ENCODE measurements around the gene TMOD3. TPM values are rescaled to one million over a fixed set of nuclear protein-coding genes. Genes with fewer than 3 reads are reported as not detected.

Gene TMOD3
- total RNA-seq, 1 experiment from 2014 or later, result 53.6 TPM

DNA sequence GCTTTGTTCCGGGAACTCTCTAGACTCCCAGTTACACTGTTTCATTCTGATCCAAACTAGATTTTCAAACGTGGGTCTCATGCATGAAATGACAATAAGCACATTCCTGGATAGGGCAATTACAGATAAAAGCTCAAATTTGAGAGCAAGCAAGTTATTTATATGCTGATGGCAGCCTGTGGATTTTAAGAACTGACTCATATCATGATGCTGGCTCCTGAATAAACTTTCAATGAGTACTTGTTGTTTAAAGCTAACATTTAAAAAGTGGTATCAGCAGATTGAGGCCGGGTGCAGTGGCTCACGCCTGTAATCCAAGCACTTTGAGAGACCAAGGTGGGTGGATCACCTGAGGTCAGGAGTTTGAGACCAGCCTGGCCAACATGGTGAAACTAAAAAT, 75.5 kb downstream of the TMOD3 start:
- Mint-ChIP-seq H3K27ac (ENCODE audit: unreplicated experiment) (no peak overlapping the region), H3K9me3 (ENCODE audit: low read depth, unreplicated experiment) (no peaks in the 10 kb centered on the region), H3K27me3 (ENCODE audit: unreplicated experiment) (no peaks in the 10 kb centered on the region), H3K36me3 (ENCODE audit: insufficient read depth, unreplicated experiment) (peaks cover 33% of the 10 kb centered on the region), H3K4me1 (ENCODE audit: low read depth, unreplicated experiment) (peaks cover 22% of the 10 kb centered on the region), H3K4me3 (ENCODE audit: low read depth, unreplicated experiment) (no peak overlapping the region)
- no peak for DNase-seq
- TF ChIP-seq, protein P1, sequence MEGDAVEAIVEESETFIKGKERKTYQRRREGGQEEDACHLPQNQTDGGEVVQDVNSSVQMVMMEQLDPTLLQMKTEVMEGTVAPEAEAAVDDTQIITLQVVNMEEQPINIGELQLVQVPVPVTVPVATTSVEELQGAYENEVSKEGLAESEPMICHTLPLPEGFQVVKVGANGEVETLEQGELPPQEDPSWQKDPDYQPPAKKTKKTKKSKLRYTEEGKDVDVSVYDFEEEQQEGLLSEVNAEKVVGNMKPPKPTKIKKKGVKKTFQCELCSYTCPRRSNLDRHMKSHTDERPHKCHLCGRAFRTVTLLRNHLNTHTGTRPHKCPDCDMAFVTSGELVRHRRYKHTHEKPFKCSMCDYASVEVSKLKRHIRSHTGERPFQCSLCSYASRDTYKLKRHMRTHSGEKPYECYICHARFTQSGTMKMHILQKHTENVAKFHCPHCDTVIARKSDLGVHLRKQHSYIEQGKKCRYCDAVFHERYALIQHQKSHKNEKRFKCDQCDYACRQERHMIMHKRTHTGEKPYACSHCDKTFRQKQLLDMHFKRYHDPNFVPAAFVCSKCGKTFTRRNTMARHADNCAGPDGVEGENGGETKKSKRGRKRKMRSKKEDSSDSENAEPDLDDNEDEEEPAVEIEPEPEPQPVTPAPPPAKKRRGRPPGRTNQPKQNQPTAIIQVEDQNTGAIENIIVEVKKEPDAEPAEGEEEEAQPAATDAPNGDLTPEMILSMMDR (IDR thresholded peaks at IDR 0.05; ENCODE audit: unreplicated experiment), result no peak
- no TSS peak for BruUV-seq (replicated peaks)
- CTCF ChIA-PET, result interaction anchor here (1.6 kb wide), 1 partner anchor 30 kb away, joined by 6 read pairs; no protein-coding TSS in a partner anchor
- intact Hi-C loops (cut with micrococcal nuclease; ENCODE audit: unreplicated experiment), result loop anchor here (5.0 kb wide), 2 partner anchors 108 to 253 kb away; no protein-coding TSS in a partner anchor

DNA sequence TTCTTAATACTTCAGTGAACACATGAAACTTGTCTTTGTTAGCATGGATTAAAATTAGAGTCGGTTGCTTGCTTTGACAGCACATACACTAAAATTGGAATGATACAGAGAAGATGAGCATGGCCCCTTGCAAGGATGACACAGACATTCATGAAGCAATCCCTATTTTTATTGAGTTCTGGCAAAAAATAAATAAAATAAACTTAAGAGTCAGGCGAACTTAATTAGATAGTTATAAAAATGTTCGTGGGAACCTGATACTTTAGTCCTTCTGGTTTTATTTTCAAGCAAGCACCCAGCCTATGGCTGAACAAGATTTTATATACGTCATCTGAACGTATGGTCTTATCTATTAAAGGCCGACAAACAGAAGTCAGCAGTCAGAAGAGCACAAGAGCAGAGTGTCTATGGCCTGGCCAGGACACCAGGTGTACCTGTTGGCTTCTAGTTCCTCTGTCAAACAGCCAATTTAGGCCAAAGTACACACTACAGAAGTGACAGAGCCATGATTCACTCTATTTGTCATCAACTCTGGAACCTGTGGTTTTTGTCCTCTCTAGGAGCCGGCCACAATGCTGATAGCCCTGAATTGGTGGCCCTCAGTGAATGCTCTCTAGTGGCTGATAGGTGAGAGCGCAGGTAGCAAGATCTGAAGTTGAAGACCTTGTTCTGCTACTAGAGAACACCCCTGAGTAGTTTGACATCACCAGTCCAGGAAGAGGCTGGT, 77.8 kb downstream of the TMOD3 start:
- intact Hi-C loops (cut with micrococcal nuclease; ENCODE audit: unreplicated experiment), result loop anchor here (1.0 to 5.0 kb wide), 4 partner anchors 78 to 255 kb away; partner anchors contain the start of gene TMOD3
- H3K27me3 Mint-ChIP-seq (ENCODE audit: unreplicated experiment), result no peaks in the 10 kb centered on the region
- H3K4me1 Mint-ChIP-seq (ENCODE audit: low read depth, unreplicated experiment), result peaks cover 22% of the 10 kb centered on the region
- DNase-seq, result peak; percentile 80
- H3K27ac Mint-ChIP-seq (ENCODE audit: unreplicated experiment), result peak overlapping the region; percentile 82
- H3K9me3 Mint-ChIP-seq (ENCODE audit: low read depth, unreplicated experiment), result no peaks in the 10 kb centered on the region
- CTCF ChIA-PET, result interaction anchor here (0.8 kb wide), 1 partner anchor 130 kb away, joined by 3 read pairs; no protein-coding TSS in a partner anchor
- no peak overlapping the region for H3K4me3 Mint-ChIP-seq (ENCODE audit: low read depth, unreplicated experiment)
- TF ChIP-seq, protein P1 (IDR thresholded peaks at IDR 0.05; ENCODE audit: unreplicated experiment), result peak; percentile 30
- peaks cover 34% of the 10 kb centered on the region for H3K36me3 Mint-ChIP-seq (ENCODE audit: insufficient read depth, unreplicated experiment)
- no TSS peak for BruUV-seq (replicated peaks)

DNA sequence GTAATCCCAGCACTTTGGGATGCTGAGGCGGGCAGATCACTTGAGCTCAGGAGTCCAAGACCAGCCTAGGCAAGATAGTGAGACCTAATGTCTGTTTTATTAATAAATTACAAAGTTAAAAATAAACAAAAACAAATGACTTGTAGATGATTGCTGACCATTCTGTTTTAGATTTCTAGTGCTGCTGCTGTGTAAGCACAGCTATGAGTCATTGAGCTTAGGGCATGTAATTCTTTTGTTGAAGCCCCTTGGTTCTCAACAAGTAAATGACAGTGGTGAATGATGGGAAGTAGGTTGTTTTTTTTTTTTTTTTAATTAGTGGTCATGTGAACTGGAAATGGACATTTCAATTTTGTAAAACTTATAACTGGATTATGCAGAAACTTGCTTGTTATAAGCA, 78.9 kb downstream of the TMOD3 start:
- H3K27me3 Mint-ChIP-seq (ENCODE audit: unreplicated experiment), result no peaks in the 10 kb centered on the region
- H3K9me3 Mint-ChIP-seq (ENCODE audit: low read depth, unreplicated experiment), result no peaks in the 10 kb centered on the region
- no TSS peak for BruUV-seq (replicated peaks)
- H3K4me1 Mint-ChIP-seq (ENCODE audit: low read depth, unreplicated experiment), result peaks cover 22% of the 10 kb centered on the region
- CTCF ChIA-PET, result interaction anchor here (0.5 to 0.8 kb wide), 2 partner anchors 115 to 131 kb away, joined by 3 read pairs; no protein-coding TSS in a partner anchor
- no peak overlapping the region for H3K4me3 Mint-ChIP-seq (ENCODE audit: low read depth, unreplicated experiment)
- TF ChIP-seq, protein P1 (IDR thresholded peaks at IDR 0.05; ENCODE audit: unreplicated experiment), result no peak
- peaks cover 25% of the 10 kb centered on the region for H3K36me3 Mint-ChIP-seq (ENCODE audit: insufficient read depth, unreplicated experiment)
- DNase-seq, result no peak
- H3K27ac Mint-ChIP-seq (ENCODE audit: unreplicated experiment), result peak overlapping the region; percentile 82
- intact Hi-C loops (cut with micrococcal nuclease; ENCODE audit: unreplicated experiment), result loop anchor here (5.0 kb wide), 2 partner anchors 111 to 256 kb away; no protein-coding TSS in a partner anchor

DNA sequence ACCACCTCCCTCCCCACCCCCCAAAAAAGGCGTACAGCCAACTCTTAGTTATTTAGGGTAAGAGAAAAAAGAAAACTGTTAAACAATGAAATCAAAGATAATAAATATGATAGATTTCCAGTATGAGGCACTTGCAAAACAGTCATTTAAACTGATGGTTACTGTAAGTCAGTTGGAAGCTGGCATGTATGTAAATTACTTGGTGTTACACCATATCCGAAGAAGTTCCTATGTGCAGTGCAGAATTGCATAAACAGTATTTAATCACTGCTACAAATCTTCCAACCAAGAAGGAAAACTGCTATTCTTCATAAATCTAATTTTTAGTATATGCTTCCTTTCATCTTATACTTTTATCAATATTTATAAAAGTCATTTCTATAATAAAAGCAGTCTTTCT, 80.1 kb downstream of the TMOD3 start:
- H3K4me3 Mint-ChIP-seq (ENCODE audit: low read depth, unreplicated experiment), result no peak overlapping the region
- peaks cover 18% of the 10 kb centered on the region for H3K4me1 Mint-ChIP-seq (ENCODE audit: low read depth, unreplicated experiment)
- H3K9me3 Mint-ChIP-seq (ENCODE audit: low read depth, unreplicated experiment), result no peaks in the 10 kb centered on the region
- intact Hi-C loops (cut with micrococcal nuclease; ENCODE audit: unreplicated experiment), result loop anchor here (5.0 kb wide), 2 partner anchors 112 to 257 kb away; no protein-coding TSS in a partner anchor
- TF ChIP-seq, protein P1 (IDR thresholded peaks at IDR 0.05; ENCODE audit: unreplicated experiment), result no peak
- no peak for DNase-seq
- peaks cover 27% of the 10 kb centered on the region for H3K36me3 Mint-ChIP-seq (ENCODE audit: insufficient read depth, unreplicated experiment)
- BruUV-seq (replicated peaks), result no TSS peak
- CTCF ChIA-PET, result interaction anchor here (0.6 kb wide), 1 partner anchor 365 kb away, joined by 6 read pairs; no protein-coding TSS in a partner anchor
- H3K27me3 Mint-ChIP-seq (ENCODE audit: unreplicated experiment), result no peaks in the 10 kb centered on the region
- no peak overlapping the region for H3K27ac Mint-ChIP-seq (ENCODE audit: unreplicated experiment)
